Limb (tissue), 2 donors: ENCODE measurements around the gene MZB1.

Source experiments
- DNase-seq, 2 donors: peaks; one replicate each; pipeline ENCODE4 v3.0.0-alpha.2; 2016; ENCODE audit errors: extremely low spot score in 2 of 2

The MZB1 gene, protein sequence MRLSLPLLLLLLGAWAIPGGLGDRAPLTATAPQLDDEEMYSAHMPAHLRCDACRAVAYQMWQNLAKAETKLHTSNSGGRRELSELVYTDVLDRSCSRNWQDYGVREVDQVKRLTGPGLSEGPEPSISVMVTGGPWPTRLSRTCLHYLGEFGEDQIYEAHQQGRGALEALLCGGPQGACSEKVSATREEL

DNA sequence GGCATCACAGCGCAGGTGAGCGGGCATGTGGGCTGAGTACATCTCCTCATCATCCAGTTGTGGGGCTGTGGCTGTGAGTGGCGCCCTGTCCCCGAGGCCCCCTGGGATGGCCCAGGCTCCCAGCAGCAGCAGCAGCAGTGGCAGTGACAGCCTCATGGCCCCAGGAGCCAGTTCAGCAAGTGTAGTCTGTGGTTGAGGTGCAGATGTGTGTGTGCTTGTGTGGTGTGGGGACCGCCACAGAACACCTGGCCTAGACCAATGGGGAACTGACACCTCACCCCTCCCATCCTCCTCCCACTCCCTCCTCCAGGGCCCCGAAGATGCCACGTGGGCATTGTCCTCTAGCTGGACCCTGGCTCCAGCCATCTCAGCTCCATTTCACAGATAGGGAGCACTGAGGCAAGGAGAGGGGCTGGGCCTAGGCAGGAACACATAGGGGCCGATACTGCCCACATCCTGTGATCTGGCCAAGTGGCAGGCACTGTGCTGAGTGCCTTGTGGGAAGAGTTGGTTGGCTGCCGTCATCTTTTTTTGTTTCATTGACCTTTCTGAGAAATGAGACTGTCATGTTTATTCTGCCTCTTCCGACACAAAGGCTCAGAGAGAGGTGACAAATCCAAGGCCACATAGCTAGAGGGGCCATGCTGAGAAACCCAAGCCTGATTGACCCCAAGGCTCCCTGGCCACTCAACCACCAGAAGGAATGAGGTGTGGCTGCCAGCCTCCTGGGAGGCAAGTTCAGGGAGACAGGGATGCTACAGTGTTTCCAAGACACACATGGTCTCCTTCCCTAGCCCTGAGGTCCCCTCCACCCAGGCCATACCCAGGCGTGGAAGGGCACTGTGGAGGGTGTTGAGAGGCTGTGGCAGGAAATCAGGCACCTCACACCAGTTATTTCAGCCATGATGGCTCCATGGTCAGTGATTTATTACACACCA, at the start of gene MZB1:
Gene MZB1, minus strand, starts transcription at position 213 of the 938 bp plus-strand sequence. Its CDS starts 57 bp downstream, at position 156.
- DNase-seq = no peak

DNA sequence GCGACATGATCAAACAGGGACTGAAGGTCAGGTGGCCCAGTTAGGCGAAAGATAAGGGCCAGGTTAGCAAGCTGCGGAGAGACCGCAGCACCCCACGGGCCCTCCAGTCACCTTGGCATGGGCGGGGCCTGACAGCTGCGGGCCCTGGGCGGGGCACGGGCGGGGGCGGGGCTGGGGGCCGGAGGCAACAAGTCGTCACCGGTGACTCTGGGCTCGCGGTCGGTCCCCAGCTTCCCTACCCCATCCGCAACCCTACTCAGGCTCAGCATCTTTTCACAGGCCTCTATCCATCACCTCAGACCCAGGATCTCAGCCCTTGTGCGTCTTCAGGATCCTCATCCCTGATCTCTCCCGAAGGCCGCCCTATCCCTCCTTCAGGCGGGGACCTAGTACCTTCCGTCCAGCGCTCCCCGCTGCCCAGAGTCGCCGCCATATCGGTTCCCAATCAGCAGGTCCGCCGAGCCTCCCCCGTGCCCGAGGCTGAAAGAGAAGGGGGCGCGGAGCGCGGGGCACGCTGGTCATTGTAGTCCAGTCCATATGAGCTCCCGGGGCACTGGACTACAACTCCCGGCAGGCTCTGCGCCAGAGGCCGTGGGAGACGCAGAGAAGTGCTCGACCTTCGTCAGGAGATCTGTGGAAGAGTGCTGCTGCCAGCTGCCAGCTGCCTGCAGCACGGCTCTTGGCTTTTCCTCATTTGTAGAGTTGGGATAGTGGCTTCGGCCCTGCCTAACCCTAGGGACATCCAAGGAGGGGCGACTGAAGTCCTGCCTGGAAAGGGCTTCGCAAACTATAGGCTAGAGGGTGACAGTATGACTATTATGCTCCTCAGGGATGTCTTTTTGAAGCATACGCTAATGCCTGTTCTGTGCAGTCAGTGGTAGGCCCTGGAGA, 49.5 kb upstream of the MZB1 start, which contains the start of gene DNAJC18:
Gene DNAJC18, minus strand, starts transcription at position 513 of the 891 bp plus-strand sequence. Its CDS starts 80 bp downstream, at position 433.
- peak; percentile 92 to 98 for DNase-seq

DNA sequence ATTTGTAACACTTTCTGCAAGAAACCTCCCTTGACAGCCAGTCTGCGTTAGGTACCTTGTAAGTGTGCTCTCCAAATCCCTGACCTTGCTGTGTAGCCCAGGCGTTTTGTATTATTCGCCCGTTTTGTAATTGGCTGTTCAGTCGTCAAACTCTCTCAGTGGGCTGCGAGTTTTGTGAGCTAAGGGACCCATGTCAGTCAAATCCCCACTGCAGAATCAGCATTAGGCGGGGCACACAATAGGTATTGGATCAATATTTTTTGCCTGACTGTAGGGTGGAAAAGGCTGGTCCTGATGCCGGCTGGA, 48.9 kb upstream of the MZB1 start:
- DNase-seq = no peak

GRCh38 chr5:139435676-139436075, 46.0 kb upstream of the MZB1 start:
- no peak for DNase-seq

- DNase-seq = no peak
Observed at GRCh38 chr5:139431706-139432105, 42.0 kb upstream of the MZB1 start.

- DNase-seq = no peak
Observed at GRCh38 chr5:139430015-139430414, 40.3 kb upstream of the MZB1 start.

DNA sequence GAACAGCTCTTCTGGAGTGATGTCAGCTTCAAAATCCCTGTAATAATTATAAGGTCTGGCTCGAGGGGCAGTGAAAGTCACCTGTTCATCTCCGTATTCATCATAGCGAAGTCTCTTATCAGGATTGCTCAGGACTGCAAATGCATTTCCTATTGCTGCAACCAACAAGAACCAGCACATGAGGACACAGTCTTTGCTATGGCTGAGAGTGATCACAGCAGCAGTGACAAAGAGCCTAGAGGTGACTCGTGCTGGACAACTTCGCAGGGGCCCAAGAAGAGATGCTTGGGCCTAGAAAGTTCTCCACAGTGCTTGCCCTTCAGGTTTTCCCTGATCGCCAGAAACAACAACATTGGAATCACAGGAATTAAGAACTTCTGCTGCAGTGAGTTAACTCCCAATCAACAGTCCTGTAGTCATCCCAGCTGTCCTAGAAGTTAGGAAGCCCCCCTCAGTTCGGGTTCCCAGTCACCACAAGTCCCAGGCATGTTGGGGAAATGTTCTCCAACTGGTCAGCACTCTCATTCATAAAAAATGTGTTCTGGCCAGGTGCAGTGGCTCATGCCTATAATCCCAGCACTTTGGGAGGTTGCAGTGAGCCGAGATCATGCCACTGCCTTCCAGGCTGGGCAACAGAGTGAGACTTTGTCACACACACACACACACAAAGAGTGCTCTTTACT, 36.6 kb upstream of the MZB1 start:
- no peak for DNase-seq

DNA sequence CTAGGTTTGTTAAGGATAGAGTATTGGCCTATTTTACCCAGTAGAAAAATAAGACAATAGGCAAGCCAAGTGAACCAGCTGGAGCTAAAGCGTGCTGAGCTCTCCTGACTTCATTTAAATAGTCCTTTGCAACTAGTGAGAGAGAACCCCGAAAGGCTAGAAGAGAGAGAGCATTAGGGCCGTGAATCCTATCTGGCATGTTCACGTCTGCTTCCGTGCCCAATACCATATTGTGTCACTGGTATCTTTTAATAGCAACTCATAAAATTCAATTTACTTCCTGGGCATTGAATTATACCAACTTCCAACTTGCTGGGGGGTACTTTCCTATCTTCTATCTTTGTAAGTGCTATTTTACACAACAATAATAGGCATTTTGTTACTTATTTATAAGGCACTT, 35.8 kb upstream of the MZB1 start:
- no peak for DNase-seq

- DNase-seq = peak; percentile 55 to 82
Observed at GRCh38 chr5:139422307-139422893, 32.7 kb upstream of the MZB1 start.

- no peak for DNase-seq
Observed at GRCh38 chr5:139419226-139420192, 29.8 kb upstream of the MZB1 start.

- no peak for DNase-seq
Observed at GRCh38 chr5:139418793-139419192, 29.1 kb upstream of the MZB1 start.

DNA sequence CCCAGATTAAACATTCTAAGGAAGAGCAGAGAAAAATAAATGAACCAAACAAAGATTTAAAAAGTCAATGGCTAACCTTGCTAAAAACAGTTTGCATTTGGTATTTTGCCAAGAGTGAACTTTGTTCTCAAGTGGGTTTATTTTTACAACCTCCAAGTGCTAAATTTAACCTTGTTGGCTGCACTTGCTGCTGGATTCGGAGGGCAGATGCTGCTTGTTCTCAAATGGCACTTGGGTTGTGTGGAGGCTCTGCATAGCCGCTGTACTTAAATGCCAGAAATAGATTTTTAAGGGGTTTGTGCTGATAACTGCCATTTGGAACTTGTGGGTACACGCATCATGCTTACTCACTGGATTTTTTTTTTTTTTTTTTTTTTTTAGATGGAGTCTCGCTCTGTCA, 27.5 kb upstream of the MZB1 start:
- no peak for DNase-seq

DNA sequence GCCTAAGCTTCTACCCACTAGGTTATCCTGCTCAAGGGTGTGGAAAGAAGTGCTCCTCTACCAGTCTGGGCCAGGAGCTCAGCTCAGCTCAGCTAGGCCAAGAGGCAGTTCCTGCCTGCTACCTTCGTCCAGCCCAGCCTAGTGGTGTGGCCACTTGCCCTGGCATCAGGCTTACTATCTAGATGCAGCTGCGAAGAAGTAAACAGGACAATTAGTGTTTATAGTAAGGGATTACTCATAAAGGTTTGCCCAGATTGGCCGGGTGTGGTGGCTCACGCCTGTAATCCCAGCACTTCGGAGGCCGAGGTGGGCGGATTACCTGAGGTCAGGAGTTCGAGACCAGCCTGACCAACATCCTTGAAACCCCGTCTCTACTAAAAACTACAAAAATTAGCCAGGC, 26.9 kb upstream of the MZB1 start:
- DNase-seq = no peak

DNA sequence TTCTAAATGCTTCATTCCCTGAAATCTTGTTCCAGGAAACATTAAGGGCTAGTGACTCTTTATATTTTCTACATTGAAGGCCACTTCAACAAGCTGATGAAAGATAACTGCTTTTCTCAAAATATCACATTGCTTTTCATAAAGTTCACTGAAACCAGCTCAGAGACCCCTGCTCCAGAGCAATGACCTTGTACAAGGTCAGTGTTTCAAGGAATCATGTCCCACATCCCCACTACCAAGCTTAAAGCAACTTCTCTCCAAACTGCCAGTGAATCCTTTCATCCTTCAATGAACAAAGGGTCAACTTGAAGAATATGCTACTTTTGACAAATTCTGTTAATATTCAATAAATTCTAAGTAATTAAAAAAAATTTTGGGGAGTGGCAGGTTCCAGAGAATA, 26.2 kb upstream of the MZB1 start:
- no peak for DNase-seq

- DNase-seq = no peak
Observed at GRCh38 chr5:139415221-139415861, 25.6 kb upstream of the MZB1 start.

DNA sequence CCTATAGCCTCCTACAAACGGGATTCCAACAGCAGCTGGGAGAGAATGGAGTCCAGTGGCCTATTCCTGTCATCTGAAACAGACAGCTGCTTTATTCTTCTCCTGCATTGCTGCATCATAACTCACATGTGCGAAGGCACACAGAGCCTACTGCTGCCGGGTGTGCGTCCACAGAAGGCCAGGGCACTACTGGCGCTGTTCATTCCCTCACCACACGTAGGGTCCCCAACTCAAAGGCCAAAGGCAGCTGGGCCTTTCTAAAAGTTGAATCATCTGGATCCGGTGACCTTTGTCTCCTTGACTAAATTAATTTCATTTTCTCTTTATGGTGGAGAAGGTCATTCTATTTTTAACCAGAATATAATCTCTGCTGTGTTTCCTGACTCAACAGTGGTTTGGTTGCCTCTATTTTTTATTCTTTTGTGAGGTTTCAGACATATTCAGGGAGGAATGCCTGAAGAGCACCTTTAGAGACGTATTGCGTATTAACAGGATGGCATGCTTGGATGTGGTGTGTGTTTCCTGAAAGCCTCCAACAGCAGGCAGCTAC, 24.9 kb upstream of the MZB1 start:
- peak in 1 of 2 donors; percentile 69 for DNase-seq

GRCh38 chr5:139413963-139414362, 24.2 kb upstream of the MZB1 start:
- DNase-seq = no peak

DNA sequence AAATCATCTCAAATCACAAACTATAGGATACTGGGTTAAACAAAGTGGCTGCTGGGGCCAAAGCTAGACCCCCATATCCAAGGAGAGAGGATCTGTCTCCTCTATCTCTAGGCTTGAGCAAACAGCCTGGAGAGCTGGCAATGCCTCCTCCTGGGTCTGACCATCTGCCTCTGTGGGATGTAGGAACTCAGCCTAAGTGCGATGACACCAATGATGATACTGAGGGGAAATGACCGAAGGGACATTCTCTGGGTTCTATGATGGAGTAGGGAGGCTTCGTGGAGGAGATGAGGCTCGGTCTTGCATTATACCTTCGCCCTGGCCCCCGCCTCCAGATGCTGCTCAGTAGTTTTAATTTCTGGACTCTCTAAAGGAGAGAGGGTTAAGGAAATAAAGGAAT, 23.4 kb upstream of the MZB1 start:
- DNase-seq = no peak
